IMR-90 (cell line): Measurements from ENCODE around the gene HIKESHI. TPM values are rescaled to one million over a fixed set of nuclear protein-coding genes. Genes with fewer than 3 reads are reported as not detected.

Source experiments
- ATAC-seq: fragments of 200-7000 bp; cut with Tn5 transposase; 2 replicates; pipeline ENCODE4 v1.9.1; 2020; ENCODE audit warnings: low read depth, mild to moderate bottlenecking, moderate library complexity
- BruUV-seq: library from RNA; stranded (reverse); fragments of 400-500 nt; replicated peaks from 2 replicates; lab custom pipeline; 2021; lab: Mats Ljungman, UMichigan
- CTCF ChIA-PET: fragments of 300-600 bp; formaldehyde crosslinking; extraction: SDS; loops from one replicate; lab custom pipeline; 2021; ENCODE audit warnings: antibody characterized with exemption; lab: Yijun Ruan, JAX
- POLR2A ChIA-PET: fragments of 300-600 bp; sonication (Branson Sonifier 250); formaldehyde crosslinking; loops from one replicate; lab custom pipeline; 2022; ENCODE audit warnings: antibody characterized with exemption; ENCODE audit not compliant: unreplicated experiment; lab: Charles Lee
- DNase-seq: peaks from one replicate; pipeline ENCODE4 v3.0.0; 2013
- H2AFZ ChIP-seq: replicated peaks from 2 replicates; pipeline ENCODE3; 2013; ENCODE audit warnings: low read length, mild to moderate bottlenecking; ENCODE audit not compliant: poor library complexity
- H2AK5ac ChIP-seq: 2 replicates; pipeline ENCODE4 v1.6.1; 2013; ENCODE audit warnings: low read depth, low read length, inconsistent platforms
- H2AK9ac ChIP-seq: replicated peaks from 2 replicates; pipeline ENCODE3; 2013; ENCODE audit warnings: mild to moderate bottlenecking, low read depth, low read length, moderate library complexity; ENCODE audit not compliant: poor library complexity
- H2BK120ac ChIP-seq: 2 replicates; pipeline ENCODE4 v1.6.1; 2013; ENCODE audit warnings: low read depth, low read length, inconsistent platforms
- H2BK15ac ChIP-seq: 3 replicates; pipeline ENCODE4 v1.6.1; 2013; ENCODE audit warnings: low read depth, low read length, inconsistent platforms
- H2BK20ac ChIP-seq: 2 replicates; pipeline ENCODE4 v1.6.1; 2013; ENCODE audit warnings: low read depth, mild to moderate bottlenecking, inconsistent platforms, low read length, moderate library complexity
- H2BK5ac ChIP-seq: 2 replicates; pipeline ENCODE4 v1.6.1; 2013; ENCODE audit warnings: mild to moderate bottlenecking, low read depth, low read length, inconsistent platforms; ENCODE audit not compliant: poor library complexity, severe bottlenecking
- H3K14ac ChIP-seq: replicated peaks from 2 replicates; pipeline ENCODE4 v1.6.1; 2013; ENCODE audit warnings: low read depth, low read length, inconsistent platforms
- H3K18ac ChIP-seq: 2 replicates; pipeline ENCODE4 v1.6.1; 2013; ENCODE audit warnings: low read depth, low read length, control low read depth
- H3K23ac ChIP-seq: 2 replicates; pipeline ENCODE4 v1.6.1; 2013; ENCODE audit warnings: low read depth, low read length, inconsistent platforms
- H3K27ac ChIP-seq: 2 replicates; pipeline ENCODE4 v1.5.1; 2013; ENCODE audit warnings: mild to moderate bottlenecking, control low read depth, low read length; ENCODE audit not compliant: insufficient read depth
- H3K27me3 ChIP-seq: 2 replicates; pipeline ENCODE4 v1.6.1; 2013; ENCODE audit warnings: low read length; ENCODE audit not compliant: control insufficient read depth, insufficient read depth
- H3K36me3 ChIP-seq: 2 replicates; pipeline ENCODE4 v1.6.1; 2013; ENCODE audit warnings: low read length, mixed read lengths; ENCODE audit not compliant: control insufficient read depth, insufficient read depth
- H3K4ac ChIP-seq: 2 replicates; pipeline ENCODE4 v1.6.1; 2013; ENCODE audit warnings: low read depth, low read length, inconsistent platforms
- H3K4me1 ChIP-seq: 2 replicates; pipeline ENCODE4 v1.6.1; 2013; ENCODE audit warnings: low read length, mixed read lengths; ENCODE audit not compliant: control insufficient read depth, insufficient read depth
- H3K4me2 ChIP-seq: 2 replicates; pipeline ENCODE4 v1.6.1; 2013; ENCODE audit warnings: low read depth, mild to moderate bottlenecking, control low read depth, low read length, moderate library complexity
- H3K4me3 ChIP-seq: 2 replicates; pipeline ENCODE4 v1.5.1; 2013; ENCODE audit warnings: low read depth, mild to moderate bottlenecking, control low read depth, low read length, moderate library complexity; ENCODE audit not compliant: insufficient read depth
- H3K56ac ChIP-seq: 2 replicates; pipeline ENCODE4 v1.6.1; 2013; ENCODE audit warnings: low read length, inconsistent platforms; ENCODE audit not compliant: insufficient read depth; ENCODE audit errors: extremely low read depth
- H3K79me1 ChIP-seq, 2 experiments: 2 replicates each; pipeline ENCODE4 v1.6.1; 2013; ENCODE audit warnings: low read length in 2 of 2, inconsistent platforms in 1 of 2, low read depth in 1 of 2
- H3K9ac ChIP-seq: 2 replicates; pipeline ENCODE4 v1.6.1; 2013; ENCODE audit warnings: low read depth, low read length, control low read depth
- H3K9me1 ChIP-seq: 2 replicates; pipeline ENCODE4 v1.6.1; 2013; ENCODE audit warnings: low read length, inconsistent platforms; ENCODE audit not compliant: insufficient read depth
- H3K9me3 ChIP-seq: 2 replicates; pipeline ENCODE4 v1.6.1; 2013; ENCODE audit warnings: low read length; ENCODE audit not compliant: control insufficient read depth, insufficient read depth
- H4K20me1 ChIP-seq: 2 replicates; pipeline ENCODE4 v1.6.1; 2013; ENCODE audit warnings: low read length, inconsistent platforms; ENCODE audit not compliant: insufficient read depth
- H4K5ac ChIP-seq: 2 replicates; pipeline ENCODE4 v1.6.1; 2013; ENCODE audit warnings: mild to moderate bottlenecking, low read depth, low read length, control low read depth
- H4K8ac ChIP-seq, 2 experiments: 2 replicates each; pipeline ENCODE4 v1.6.1; 2013; ENCODE audit warnings: low read depth in 2 of 2, low read length in 2 of 2, control low read depth in 1 of 2, inconsistent platforms in 1 of 2
- H4K91ac ChIP-seq: 2 replicates; pipeline ENCODE4 v1.6.1; 2013; ENCODE audit warnings: low read depth, low read length, inconsistent platforms; ENCODE audit not compliant: insufficient read depth
- BHLHE40 ChIP-seq: fragments of 150-350 bp; IDR thresholded peaks from 2 replicates; pipeline ENCODE4 v1.6.1; 2016; ENCODE audit warnings: mild to moderate bottlenecking, low read depth, low read length
- CEBPB ChIP-seq: IDR thresholded peaks from 2 replicates; pipeline ENCODE4 v1.6.1; 2012; ENCODE audit warnings: low read depth, low read length, improper control_type of control experiment
- CHD1 ChIP-seq: IDR thresholded peaks from 2 replicates; pipeline ENCODE4 v1.6.1; 2012; ENCODE audit warnings: low read depth, low read length, improper control_type of control experiment
- CTCF ChIP-seq: conservative IDR thresholded peaks from 2 replicates; pipeline ENCODE4 v1.5.1; 2012; ENCODE audit warnings: mild to moderate bottlenecking, low read depth, low read length, improper control_type of control experiment
- ELK1 ChIP-seq: fragments of 150-350 bp; IDR thresholded peaks from 2 replicates; pipeline ENCODE4 v1.6.1; 2016; ENCODE audit warnings: low read depth, mild to moderate bottlenecking, low read length, moderate library complexity, borderline replicate concordance
- FOS ChIP-seq: fragments of 150-350 bp; IDR thresholded peaks from 2 replicates; pipeline ENCODE4 v1.6.1; 2016; ENCODE audit warnings: low read depth, low read length
- MAFK ChIP-seq: IDR thresholded peaks from 2 replicates; pipeline ENCODE4 v1.6.1; 2012; ENCODE audit warnings: low read depth, low read length, improper control_type of control experiment
- MAZ ChIP-seq: IDR thresholded peaks from 2 replicates; pipeline ENCODE4 v1.6.1; 2012; ENCODE audit warnings: low read depth, mild to moderate bottlenecking, low read length, improper control_type of control experiment, moderate library complexity, borderline replicate concordance
- MXI1 ChIP-seq: IDR thresholded peaks from 2 replicates; pipeline ENCODE4 v1.6.1; 2012; ENCODE audit warnings: low read depth, mild to moderate bottlenecking, low read length, moderate library complexity, borderline replicate concordance
- NFE2L2 ChIP-seq: fragments of 150-350 bp; IDR thresholded peaks from 2 replicates; pipeline ENCODE4 v1.6.1; 2016; ENCODE audit warnings: low read depth, mild to moderate bottlenecking, low read length
- POLR2A ChIP-seq: IDR thresholded peaks from 2 replicates; pipeline ENCODE4 v1.6.1; 2012; ENCODE audit warnings: mild to moderate bottlenecking, low read depth, low read length
- RAD21 ChIP-seq: IDR thresholded peaks from 2 replicates; pipeline ENCODE4 v1.6.1; 2012; ENCODE audit warnings: low read length, improper control_type of control experiment
- RCOR1 ChIP-seq: IDR thresholded peaks from 2 replicates; pipeline ENCODE4 v1.6.1; 2012; ENCODE audit warnings: mild to moderate bottlenecking, low read length, improper control_type of control experiment; ENCODE audit not compliant: insufficient replicate concordance
- RFX5 ChIP-seq: IDR thresholded peaks from 2 replicates; pipeline ENCODE4 v1.8.0; 2012; ENCODE audit warnings: low read depth, mild to moderate bottlenecking, low read length, moderate library complexity
- SMC3 ChIP-seq: fragments of 150-350 bp; IDR thresholded peaks from 2 replicates; pipeline ENCODE4 v1.6.1; 2016; ENCODE audit warnings: low read depth, mild to moderate bottlenecking, antibody characterized with exemption, low read length, moderate library complexity
- USF2 ChIP-seq: fragments of 150-350 bp; IDR thresholded peaks from 2 replicates; pipeline ENCODE4 v1.6.1; 2017; ENCODE audit warnings: mild to moderate bottlenecking, antibody characterized with exemption, low read length, low read depth
- WGBS, 2 experiments: methylation state at CpG; one replicate each; pipeline versions ENCODE4 v1.1.5 to v1.1.7; 2013; ENCODE audit warnings: missing lambda C conversion rate in 2 of 2; ENCODE audit not compliant: insufficient read length in 1 of 2; ENCODE audit errors: extremely low coverage in 2 of 2; 5-methylcytosine and 5-hydroxymethylcytosine counted together
- dilution Hi-C: fragments of 300-500 bp; cut with HindIII; formaldehyde crosslinking; loops from one replicate; pipeline ENCODE4 v1.14.3; 2018; ENCODE audit warnings: low sequenced_read_pairs; ENCODE audit not compliant: unreplicated experiment
- in situ Hi-C: fragments of 300-500 bp; cut with MboI; formaldehyde crosslinking; loops from 3 replicates; pipeline ENCODE4 v1.14.3; 2019; ENCODE audit warnings: low sequenced_read_pairs, inconsistent platforms, mixed read lengths
- intact Hi-C: fragments of 100-400 bp; cut with micrococcal nuclease; formaldehyde crosslinking; loops from 2 replicates; pipeline ENCODE4 v1.10.0; 2022
- polyA plus RNA-seq, 3 experiments: library from polyadenylated mRNA; depleted of rRNA; stranded (reverse); fragments of >200 nt; gene quantifications; 2 replicates each; pipeline ENCODE4 v1.2.3, GENCODE V29; 2012; ENCODE audit warnings: low replicate concordance in 1 of 3
- total RNA-seq: library from RNA; depleted of rRNA; stranded (reverse); fragments of >200 nt; gene quantifications from 2 replicates; pipeline ENCODE4 v1.2.3, GENCODE V29; 2012

The HIKESHI gene
- total and polyA plus RNA-seq, 2 of the 4 experiments (the other 2 are of a cell fraction) = 49.4 to 73.5 TPM

GRCh38 chr11:86346513-86346912 is 44.5 kb downstream of the HIKESHI start:
- H4K8ac ChIP-seq = no peak overlapping the region
- ATAC-seq (no peak), DNase-seq (no peak)
- no peak overlapping the region for H2AFZ ChIP-seq
- no peaks in the 10 kb centered on the region for H3K4me1 ChIP-seq
- no peaks in the 10 kb centered on the region for H3K27me3 ChIP-seq
- H3K4me2 ChIP-seq = no peak overlapping the region
- WGBS, 2 experiments = no CpG with 5 or more reads among the region's 3 CpGs
- no TSS peak for BruUV-seq
- no peaks in the 10 kb centered on the region for H3K9me1 ChIP-seq
- no peak for TF ChIP-seq SMC3
- no peak for TF ChIP-seq RCOR1
- no peak for TF ChIP-seq CTCF
- TF ChIP-seq MXI1 = no peak
- no peak for TF ChIP-seq MAZ
- TF ChIP-seq RAD21 = no peak
- TF ChIP-seq NFE2L2 = no peak
- no peak for TF ChIP-seq MAFK
- TF ChIP-seq BHLHE40 = no peak
- no peak for TF ChIP-seq ELK1
- no peak for TF ChIP-seq RFX5
- no peak for TF ChIP-seq FOS
- no peak for TF ChIP-seq CHD1
- TF ChIP-seq POLR2A = no peak
- no peak for TF ChIP-seq USF2
- no peak for TF ChIP-seq CEBPB
- intact Hi-C loops (no loop called here), in situ Hi-C loops (no loop called here), dilution Hi-C loops (no loop called here)
- no peak overlapping the region for H3K9ac ChIP-seq
- H4K5ac ChIP-seq = no peak overlapping the region
- H2BK5ac ChIP-seq = no peak overlapping the region
- POLR2A ChIA-PET = no interaction called here
- H3K36me3 ChIP-seq = peaks cover 2% of the 10 kb centered on the region
- no peaks in the 10 kb centered on the region for H3K9me3 ChIP-seq
- H3K56ac ChIP-seq = no peak overlapping the region
- CTCF ChIA-PET = interaction anchor here (2.0 kb wide), 1 partner anchor 14 kb away, joined by 5 read pairs; no protein-coding TSS in a partner anchor
- H3K4ac ChIP-seq = no peak overlapping the region
- H4K20me1 ChIP-seq = no peaks in the 10 kb centered on the region; the same call in 1 of the 2 replicates
- no peak overlapping the region for H4K91ac ChIP-seq
- no peak overlapping the region for H2BK20ac ChIP-seq
- no peak overlapping the region for H3K14ac ChIP-seq
- H2BK120ac ChIP-seq = no peak overlapping the region
- H2BK15ac ChIP-seq = no peak overlapping the region
- H3K23ac ChIP-seq = no peak overlapping the region
- H2AK5ac ChIP-seq = no peak overlapping the region
- H3K79me1 ChIP-seq = peaks cover 8 to 12% of the 10 kb centered on the region in 2 experiments
- H3K4me3 ChIP-seq = no peak overlapping the region
- H3K18ac ChIP-seq = no peak overlapping the region
- no peak overlapping the region for H2AK9ac ChIP-seq
- H3K27ac ChIP-seq = no peak overlapping the region
